ENCODE measurements around the gene SAMD4B. TPM values are rescaled to one million over a fixed set of nuclear protein-coding genes. Genes with fewer than 3 reads are reported as not detected.

Gene SAMD4B
- total and polyA plus RNA-seq, 9 donors: 59.0 to 139 (median 110) TPM

DNA sequence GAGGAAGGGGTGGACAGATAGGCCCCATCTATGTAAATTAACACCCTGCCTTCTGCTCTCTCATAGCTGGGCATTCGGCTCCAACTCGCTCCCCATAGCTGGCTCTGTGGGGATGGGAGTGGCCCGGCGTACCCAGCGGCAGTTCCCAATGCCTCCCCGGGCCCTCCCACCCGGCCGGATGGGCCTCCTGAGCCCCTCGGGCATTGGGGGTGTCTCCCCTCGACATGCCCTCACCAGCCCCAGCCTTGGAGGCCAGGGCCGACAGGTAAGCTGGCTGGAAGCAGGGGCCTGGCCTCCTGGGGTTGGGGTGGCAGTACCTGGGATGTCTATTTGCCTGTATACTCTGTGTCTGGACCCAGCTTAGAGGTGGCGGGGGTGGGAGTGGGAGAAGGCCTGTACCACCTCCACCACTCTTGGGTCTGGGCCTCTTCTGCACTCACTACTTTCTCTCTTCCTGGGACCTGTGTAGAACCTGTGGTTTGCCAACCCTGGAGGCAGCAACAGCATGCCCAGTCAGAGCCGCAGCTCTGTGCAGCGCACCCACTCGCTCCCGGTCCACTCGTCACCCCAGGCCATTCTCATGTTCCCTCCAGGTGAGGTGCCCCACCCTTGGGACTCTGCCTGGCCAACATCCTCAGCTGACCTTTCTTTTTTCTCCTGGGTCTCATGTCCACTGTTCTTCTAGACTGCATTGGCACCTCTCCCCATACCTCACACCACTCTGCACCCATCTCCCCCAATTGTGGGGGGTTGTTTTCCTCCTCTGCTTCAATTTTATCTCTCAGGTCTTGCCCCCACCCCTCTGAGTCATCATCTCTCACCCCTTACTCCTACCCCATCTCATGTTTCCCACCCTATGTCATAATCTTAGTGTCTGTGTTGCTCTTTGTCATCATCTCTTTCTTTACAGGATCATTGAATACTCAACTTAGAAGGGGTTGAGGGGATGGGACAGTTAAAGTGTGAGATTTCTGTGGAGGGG lies 38.6 kb downstream of the SAMD4B start:
- WGBS, 3 donors: 90 to 91% (median 91%) methylated on average over 17 of the region's 17 CpGs

GRCh38 chr19:39381910-39382611 lies 39.8 kb downstream of the SAMD4B start:
- TF ChIP-seq, protein P1, sequence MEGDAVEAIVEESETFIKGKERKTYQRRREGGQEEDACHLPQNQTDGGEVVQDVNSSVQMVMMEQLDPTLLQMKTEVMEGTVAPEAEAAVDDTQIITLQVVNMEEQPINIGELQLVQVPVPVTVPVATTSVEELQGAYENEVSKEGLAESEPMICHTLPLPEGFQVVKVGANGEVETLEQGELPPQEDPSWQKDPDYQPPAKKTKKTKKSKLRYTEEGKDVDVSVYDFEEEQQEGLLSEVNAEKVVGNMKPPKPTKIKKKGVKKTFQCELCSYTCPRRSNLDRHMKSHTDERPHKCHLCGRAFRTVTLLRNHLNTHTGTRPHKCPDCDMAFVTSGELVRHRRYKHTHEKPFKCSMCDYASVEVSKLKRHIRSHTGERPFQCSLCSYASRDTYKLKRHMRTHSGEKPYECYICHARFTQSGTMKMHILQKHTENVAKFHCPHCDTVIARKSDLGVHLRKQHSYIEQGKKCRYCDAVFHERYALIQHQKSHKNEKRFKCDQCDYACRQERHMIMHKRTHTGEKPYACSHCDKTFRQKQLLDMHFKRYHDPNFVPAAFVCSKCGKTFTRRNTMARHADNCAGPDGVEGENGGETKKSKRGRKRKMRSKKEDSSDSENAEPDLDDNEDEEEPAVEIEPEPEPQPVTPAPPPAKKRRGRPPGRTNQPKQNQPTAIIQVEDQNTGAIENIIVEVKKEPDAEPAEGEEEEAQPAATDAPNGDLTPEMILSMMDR (IDR thresholded peaks at IDR 0.05): no peak
- TF ChIP-seq POLR2A (IDR thresholded peaks at IDR 0.05) (no peak), EP300 (IDR thresholded peaks at IDR 0.05) (no peak)
- DNase-seq: no peak
- H3K4me3 ChIP-seq: no peak overlapping the region
- H3K4me1 ChIP-seq (ENCODE audit: insufficient read depth): no peaks in the 10 kb centered on the region
- H3K27ac ChIP-seq: no peak overlapping the region
- intact Hi-C loops (cut with DNase I): no loop called here
- no peaks in the 10 kb centered on the region for H3K27me3 ChIP-seq
- H3K36me3 ChIP-seq: no peaks in the 10 kb centered on the region
- 61 to 71% (median 62%) methylated on average over 10 of the region's 10 CpGs for WGBS, 3 donors
- no peaks in the 10 kb centered on the region for H3K9me3 ChIP-seq

More for the DNA sequence above, 38.6 kb downstream of the SAMD4B start:
- no peaks in the 10 kb centered on the region for H3K27me3 ChIP-seq
- no peaks in the 10 kb centered on the region for H3K9me3 ChIP-seq
- no peak for TF ChIP-seq POLR2A (IDR thresholded peaks at IDR 0.05)
- no peaks in the 10 kb centered on the region for H3K4me1 ChIP-seq (ENCODE audit: insufficient read depth)
- no peak overlapping the region for H3K27ac ChIP-seq
- intact Hi-C loops (cut with DNase I): no loop called here
- H3K36me3 ChIP-seq: no peaks in the 10 kb centered on the region
- H3K4me3 ChIP-seq: no peak overlapping the region
- no peak for DNase-seq

DNA sequence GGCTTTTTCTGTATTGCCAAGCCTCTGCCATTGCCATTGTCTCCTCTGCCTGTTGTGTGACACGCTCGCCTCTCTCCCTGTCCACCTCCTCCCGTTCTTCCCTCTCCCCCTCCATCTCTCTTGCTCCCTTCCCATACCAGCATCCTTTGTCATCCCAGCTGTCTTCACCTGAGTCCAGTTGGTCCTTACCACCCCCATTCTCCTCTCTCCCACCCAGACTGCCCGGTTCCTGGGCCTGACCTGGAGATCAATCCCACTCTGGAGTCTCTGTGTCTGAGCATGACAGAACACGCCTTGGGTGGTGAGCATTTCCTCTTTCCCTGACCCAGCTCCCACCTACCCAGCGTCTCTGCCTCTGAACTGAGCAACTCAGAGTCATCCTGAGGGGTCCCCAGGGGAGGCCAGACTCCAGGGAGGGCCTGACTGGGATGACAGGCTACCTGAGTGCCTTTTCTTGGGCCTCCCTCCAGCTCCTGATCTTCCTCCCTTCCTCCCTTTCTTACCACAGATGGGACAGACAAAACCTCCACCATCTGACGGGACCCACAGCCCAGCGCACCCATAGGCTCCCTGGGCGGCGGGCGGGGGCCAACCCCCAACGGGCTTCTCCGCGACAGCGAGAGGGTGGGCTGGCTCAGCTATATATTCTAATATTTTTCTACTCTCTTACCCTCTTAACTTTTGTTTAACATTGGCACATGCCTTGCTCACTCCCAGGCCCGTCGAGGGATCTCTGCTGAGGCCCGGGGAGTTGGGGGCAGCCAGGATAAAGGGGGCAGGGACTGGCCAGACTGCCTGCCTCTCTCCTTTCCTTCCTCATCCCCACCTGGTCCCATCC lies 41.0 kb downstream of the SAMD4B start:
- intact Hi-C loops (cut with DNase I): no loop called here
- no peak for DNase-seq
- no peak for TF ChIP-seq POLR2A (IDR thresholded peaks at IDR 0.05)
- TF ChIP-seq, protein P1 (IDR thresholded peaks at IDR 0.05): no peak
- TF ChIP-seq EP300 (IDR thresholded peaks at IDR 0.05): no peak
- no peaks in the 10 kb centered on the region for H3K4me1 ChIP-seq (ENCODE audit: insufficient read depth)
- H3K9me3 ChIP-seq: no peaks in the 10 kb centered on the region
- no peak overlapping the region for H3K27ac ChIP-seq
- 81 to 86% (median 82%) methylated on average over 18 of the region's 18 CpGs for WGBS, 3 donors
- no peak overlapping the region for H3K4me3 ChIP-seq
- H3K27me3 ChIP-seq: no peaks in the 10 kb centered on the region
- H3K36me3 ChIP-seq: no peaks in the 10 kb centered on the region

DNA sequence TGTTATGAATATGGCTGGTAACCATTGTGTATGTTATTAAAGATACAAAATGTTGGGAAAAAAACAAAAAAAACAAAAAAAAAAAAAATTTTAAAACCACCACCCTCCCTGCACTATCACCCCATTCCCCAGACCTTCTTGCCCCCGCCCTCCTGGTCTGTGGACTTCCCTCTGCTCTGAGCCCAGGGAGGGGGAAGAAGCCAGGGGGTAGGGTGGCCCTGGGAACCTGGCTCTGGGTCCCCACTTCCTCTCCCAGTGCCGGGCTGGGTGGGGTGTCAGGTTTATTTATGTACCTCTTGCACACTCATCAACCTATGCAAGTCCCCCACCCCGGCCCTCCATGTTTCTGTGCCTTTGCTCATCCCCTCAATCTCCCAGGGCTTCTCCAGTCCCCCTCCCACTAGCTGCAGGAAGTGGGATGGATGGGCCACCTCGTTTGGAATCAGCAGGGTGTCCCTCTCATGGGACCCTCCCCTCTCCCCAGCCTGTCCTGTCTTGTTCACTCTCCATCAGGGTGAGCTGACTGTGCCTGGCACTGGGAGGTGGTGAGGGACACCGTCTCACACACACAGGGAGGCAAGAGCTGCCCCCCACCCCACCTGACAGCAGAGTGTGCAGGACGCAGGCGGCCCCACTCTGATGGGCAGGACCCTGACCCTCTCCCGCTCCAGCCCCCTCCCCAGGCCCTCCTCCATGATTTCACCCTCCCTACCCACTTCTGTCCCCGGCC lies 42.8 kb downstream of the SAMD4B start:
- Histone ChIP-seq H3K4me3 (no peak overlapping the region), H3K36me3 (no peaks in the 10 kb centered on the region), H3K27me3 (no peaks in the 10 kb centered on the region), H3K27ac (no peak overlapping the region), H3K9me3 (no peaks in the 10 kb centered on the region), H3K4me1 (ENCODE audit: insufficient read depth) (peaks cover 2% of the 10 kb centered on the region)
- 59 to 60% (median 60%) methylated on average over 9 of the region's 9 CpGs for whole genome bisulfite sequencing, 3 donors
- DNase-seq: peak in 1 of 5 donors; percentile 13
- intact Hi-C loops (cut with DNase I): no loop called here
- TF ChIP-seq, protein P1 (IDR thresholded peaks at IDR 0.05): no peak
- TF ChIP-seq EP300 (IDR thresholded peaks at IDR 0.05): no peak
- TF ChIP-seq POLR2A (IDR thresholded peaks at IDR 0.05): no peak
